ENCODE measurements around the gene TECPR2. TPM values are rescaled to one million over a fixed set of nuclear protein-coding genes. Genes with fewer than 3 reads are reported as not detected.
A peak's percentile ranks its signal among the peaks of the same experiment; 100 is the strongest.

The TECPR2 gene
- 4.0 and 4.8 TPM in 2 replicates for total RNA-seq (2014; rRNA removed; shearing (Covaris generic))

DNA sequence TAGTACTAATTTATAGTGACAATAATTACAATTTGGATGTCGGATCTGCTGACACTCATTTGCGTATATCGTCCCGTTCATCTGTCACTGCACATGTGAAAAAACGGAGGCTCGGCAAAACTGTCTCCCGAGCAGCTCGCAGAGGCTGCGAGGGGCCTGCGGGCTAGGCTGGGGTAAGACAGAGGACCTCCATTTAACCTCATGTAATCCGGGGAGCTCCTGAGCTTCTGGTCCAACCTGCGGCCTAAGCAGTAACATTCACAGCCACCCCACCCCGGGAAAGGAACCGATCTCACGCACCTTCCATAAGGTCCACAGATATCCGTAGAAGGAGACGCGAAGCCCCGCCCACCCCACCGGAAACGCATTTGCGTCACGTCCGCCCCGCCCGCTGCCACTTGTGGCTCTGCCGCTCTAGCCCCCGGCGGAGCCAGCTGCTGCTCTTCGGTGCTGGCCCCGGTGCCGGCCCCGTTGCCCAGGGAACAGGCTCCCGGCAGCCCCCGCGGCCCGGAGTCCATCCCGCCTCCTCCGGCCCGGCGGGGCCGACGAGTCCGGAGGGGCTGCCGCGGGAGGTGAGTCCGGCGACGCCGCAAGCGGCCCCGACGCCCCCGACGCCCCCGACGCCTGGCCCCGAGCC lies at the start of gene TECPR2, which contains the start of gene CINP:
Gene TECPR2 (plus strand): TSS at position 397 of the 637 bp plus-strand sequence. CDS start 13,781 bp downstream, outside the sequence.
Gene CINP (minus strand): TSS at position 346 of the 637 bp plus-strand sequence. CDS start 39 bp downstream, at position 307.
- H3K27me3 ChIP-seq (replicated peaks), result no peaks in the 10 kb centered on the region
- H3K4me1 ChIP-seq (replicated peaks), result peaks cover 18% of the 10 kb centered on the region
- H3K27ac ChIP-seq, result peak within 1 kb of the TSS; percentile 68
- peaks cover 28% of the 10 kb centered on the region for H3K36me3 ChIP-seq
- peak within 1 kb of the TSS; percentile 80 for H3K4me3 ChIP-seq
- H3K9me3 ChIP-seq (replicated peaks), result no peaks in the 10 kb centered on the region
- peak; percentile 74 to 96 for DNase-seq (ENCODE audit: low read depth in 1 of 2, low spot score in 2 of 2)

GRCh38 chr14:102314242-102315011 lies 48.3 kb upstream of the TECPR2 start:
- peak; percentile 78 to 83 for DNase-seq (ENCODE audit: low read depth in 1 of 2, low spot score in 2 of 2)
- H3K9me3 ChIP-seq (replicated peaks), result no peaks in the 10 kb centered on the region
- peak overlapping the region; percentile 37 for H3K4me3 ChIP-seq
- H3K27ac ChIP-seq, result no peak overlapping the region
- no peaks in the 10 kb centered on the region for H3K36me3 ChIP-seq
- H3K4me1 ChIP-seq (replicated peaks), result peaks cover 19% of the 10 kb centered on the region
- no peaks in the 10 kb centered on the region for H3K27me3 ChIP-seq (replicated peaks)

- Histone ChIP-seq H3K4me3 (no peak overlapping the region), H3K4me1 (replicated peaks) (peaks cover 21% of the 10 kb centered on the region), H3K27me3 (replicated peaks) (no peaks in the 10 kb centered on the region), H3K27ac (no peak overlapping the region), H3K36me3 (peaks cover 6% of the 10 kb centered on the region; the same call in 1 of the 2 replicates), H3K9me3 (replicated peaks) (no peaks in the 10 kb centered on the region)
- DNase-seq (ENCODE audit: low read depth in 1 of 2, low spot score in 2 of 2), result no peak
These were observed 47.6 kb upstream of the TECPR2 start for GRCh38 chr14:102315121-102315520.

DNA sequence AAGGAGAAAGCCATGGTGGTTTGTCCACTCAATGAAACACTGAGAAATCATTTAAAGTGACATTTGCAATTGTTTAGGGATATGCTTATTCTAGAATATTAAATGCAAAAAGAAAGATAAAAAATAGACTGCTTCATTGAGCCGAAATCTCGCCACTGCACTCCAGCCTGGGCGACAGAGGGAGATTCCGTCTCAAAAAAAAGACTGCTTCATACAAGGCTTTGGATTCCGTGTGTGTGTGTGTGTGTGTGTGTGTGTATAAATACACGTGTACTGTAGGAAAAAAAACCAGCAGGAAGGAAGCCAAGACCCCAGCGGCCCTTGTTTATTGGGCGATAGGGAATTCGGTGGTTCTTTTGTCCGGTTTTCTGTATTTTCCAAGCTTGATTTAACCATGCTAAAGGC lies 46.4 kb upstream of the TECPR2 start:
- H3K9me3 ChIP-seq (replicated peaks), result no peaks in the 10 kb centered on the region
- no peaks in the 10 kb centered on the region for H3K27me3 ChIP-seq (replicated peaks)
- H3K27ac ChIP-seq, result peak overlapping the region; percentile 3; the same call in 1 of the 2 replicates
- no peak for DNase-seq (ENCODE audit: low read depth in 1 of 2, low spot score in 2 of 2)
- H3K4me1 ChIP-seq (replicated peaks), result peaks cover 27% of the 10 kb centered on the region
- H3K36me3 ChIP-seq, result peaks cover 7% of the 10 kb centered on the region; the same call in 1 of the 2 replicates
- peak overlapping the region; percentile 45 for H3K4me3 ChIP-seq

DNA sequence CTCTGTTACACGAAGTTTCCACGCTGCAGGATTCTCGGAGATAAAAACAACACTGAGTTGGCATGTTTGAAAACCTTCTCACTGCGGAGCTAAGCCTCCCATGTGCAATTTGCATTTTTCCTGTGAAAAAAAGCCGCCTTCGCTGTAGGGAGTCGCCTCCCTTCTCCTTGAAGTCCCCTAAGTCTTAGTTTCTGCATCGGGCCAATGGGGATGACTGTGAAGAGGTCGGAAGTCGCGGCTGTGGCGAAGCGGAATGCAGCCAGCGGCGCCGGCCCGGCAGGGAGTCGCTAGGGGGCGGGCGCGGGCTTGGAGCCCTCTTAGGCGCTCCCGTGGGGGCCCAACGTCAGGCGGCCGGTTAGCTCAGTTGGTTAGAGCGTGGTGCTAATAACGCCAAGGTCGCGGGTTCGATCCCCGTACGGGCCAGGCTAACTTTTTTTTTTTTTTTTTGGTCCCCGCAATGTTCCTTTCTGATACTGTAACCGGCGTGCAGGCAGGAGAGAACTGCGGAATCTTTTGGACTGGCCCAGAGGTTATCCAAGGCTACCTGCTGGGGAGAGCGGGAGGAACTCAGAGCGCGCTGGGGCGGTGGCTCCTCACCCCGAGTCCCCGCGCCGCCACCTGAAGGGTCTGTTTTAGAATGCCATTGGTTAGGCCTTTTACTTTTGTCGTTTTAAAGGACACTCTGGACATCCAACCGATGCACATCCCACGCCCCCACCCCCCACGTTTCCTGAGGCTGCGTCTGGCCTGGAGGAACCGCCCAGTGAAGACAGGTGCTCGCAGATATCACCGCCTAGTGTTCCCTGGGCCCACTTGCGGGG lies 45.8 kb upstream of the TECPR2 start:
- Histone ChIP-seq H3K4me1 (replicated peaks) (peaks cover 27% of the 10 kb centered on the region), H3K36me3 (peaks cover 7% of the 10 kb centered on the region; the same call in 1 of the 2 replicates), H3K4me3 (peak overlapping the region; percentile 45), H3K9me3 (replicated peaks) (no peaks in the 10 kb centered on the region), H3K27ac (peak overlapping the region; percentile 3; the same call in 1 of the 2 replicates), H3K27me3 (replicated peaks) (no peaks in the 10 kb centered on the region)
- DNase-seq (ENCODE audit: low read depth in 1 of 2, low spot score in 2 of 2), result peak; percentile 91 to 94

- H3K4me3 ChIP-seq, result peak overlapping the region; percentile 45
- peaks cover 27% of the 10 kb centered on the region for H3K4me1 ChIP-seq (replicated peaks)
- H3K9me3 ChIP-seq (replicated peaks), result no peaks in the 10 kb centered on the region
- peaks cover 7% of the 10 kb centered on the region for H3K36me3 ChIP-seq
- no peaks in the 10 kb centered on the region for H3K27me3 ChIP-seq (replicated peaks)
- no peak overlapping the region for H3K27ac ChIP-seq
- no peak for DNase-seq (ENCODE audit: low read depth in 1 of 2, low spot score in 2 of 2)
These were observed 45.0 kb upstream of the TECPR2 start for GRCh38 chr14:102317564-102318248.

DNA sequence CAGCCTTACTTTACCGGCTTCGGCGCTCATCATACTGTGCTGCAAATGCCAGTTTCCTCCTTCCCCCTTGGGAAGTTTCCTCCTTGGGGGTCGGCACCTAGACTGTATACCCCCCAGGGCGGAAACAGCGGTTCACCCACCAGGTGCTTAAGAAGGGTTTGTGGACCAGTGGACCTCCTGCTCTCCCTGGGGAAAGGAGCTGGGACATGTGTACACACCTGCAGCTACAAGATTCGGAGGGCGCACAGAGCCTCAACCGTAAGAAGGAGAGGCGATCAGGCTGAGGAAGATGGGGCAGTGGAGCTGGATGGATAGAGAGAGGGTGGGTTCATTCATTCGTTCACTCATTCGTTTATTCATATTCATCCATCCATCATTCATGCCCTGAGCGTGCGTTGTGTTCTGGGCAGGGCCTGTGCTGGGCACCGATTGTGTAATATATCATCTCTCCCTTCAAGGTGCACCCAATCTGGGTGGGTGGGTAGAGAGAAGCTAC lies 43.9 kb upstream of the TECPR2 start:
- peak overlapping the region; percentile 96 for H3K4me3 ChIP-seq

GRCh38 chr14:102319351-102320032 lies 43.2 kb upstream of the TECPR2 start, which contains the start of gene ZNF839:
Gene ZNF839 (plus strand): TSS chr14:102319746. CDS start chr14:102319766, 20 bp downstream.
- Histone ChIP-seq H3K27ac (peak within 1 kb of the TSS; percentile 79), H3K36me3 (peaks cover 7% of the 10 kb centered on the region), H3K27me3 (replicated peaks) (no peaks in the 10 kb centered on the region), H3K4me3 (peak within 1 kb of the TSS; percentile 96), H3K9me3 (replicated peaks) (no peaks in the 10 kb centered on the region), H3K4me1 (replicated peaks) (peaks cover 25% of the 10 kb centered on the region)
- peak; percentile 87 to 93 for DNase-seq (ENCODE audit: low read depth in 1 of 2, low spot score in 2 of 2)

More for the DNA sequence above, 43.9 kb upstream of the TECPR2 start:
- Histone ChIP-seq H3K27ac (peak overlapping the region; percentile 79), H3K27me3 (replicated peaks) (no peaks in the 10 kb centered on the region), H3K4me1 (replicated peaks) (peaks cover 27% of the 10 kb centered on the region), H3K36me3 (peaks cover 7% of the 10 kb centered on the region), H3K9me3 (replicated peaks) (no peaks in the 10 kb centered on the region)
- no peak for DNase-seq (ENCODE audit: low read depth in 1 of 2, low spot score in 2 of 2)

- H3K36me3 ChIP-seq, result peaks cover 7% of the 10 kb centered on the region
- H3K4me3 ChIP-seq, result peak overlapping the region; percentile 96
- no peaks in the 10 kb centered on the region for H3K27me3 ChIP-seq (replicated peaks)
- DNase-seq (ENCODE audit: low read depth in 1 of 2, low spot score in 2 of 2), result peak in 1 of 2 experiments; percentile 53
- H3K9me3 ChIP-seq (replicated peaks), result no peaks in the 10 kb centered on the region
- H3K4me1 ChIP-seq (replicated peaks), result peaks cover 23% of the 10 kb centered on the region
- H3K27ac ChIP-seq, result peak overlapping the region; percentile 79
These were observed 42.6 kb upstream of the TECPR2 start for GRCh38 chr14:102320033-102320660.

GRCh38 chr14:102320671-102321455 lies 41.9 kb upstream of the TECPR2 start:
- no peaks in the 10 kb centered on the region for H3K9me3 ChIP-seq (replicated peaks)
- H3K27me3 ChIP-seq (replicated peaks), result no peaks in the 10 kb centered on the region
- DNase-seq (ENCODE audit: low read depth in 1 of 2, low spot score in 2 of 2), result no peak
- H3K27ac ChIP-seq, result no peak overlapping the region
- H3K36me3 ChIP-seq, result peaks cover 7% of the 10 kb centered on the region
- H3K4me3 ChIP-seq, result peak overlapping the region; percentile 96
- H3K4me1 ChIP-seq (replicated peaks), result peaks cover 23% of the 10 kb centered on the region

Measured in SJSA1 (cell line).